Mucosa of rectum (tissue), 2 donors: ENCODE measurements around the gene AJAP1.

ENCODE experiments used
- H3K27ac ChIP-seq, 2 donors: one replicate each; pipeline ENCODE4 v1.7.0; 2013; ENCODE audit warnings: inconsistent platforms in 2 of 2, low read depth in 2 of 2, low read length in 2 of 2
- H3K27me3 ChIP-seq, 2 donors: one replicate each; pipeline ENCODE4 v1.7.0; 2013; ENCODE audit warnings: low read length in 2 of 2; ENCODE audit not compliant: control insufficient read depth in 2 of 2, insufficient read depth in 2 of 2
- H3K36me3 ChIP-seq, 2 donors: one replicate each; pipeline ENCODE4 v1.7.0; 2013; ENCODE audit warnings: low read length in 2 of 2; ENCODE audit not compliant: control insufficient read depth in 2 of 2, insufficient read depth in 2 of 2
- H3K4me1 ChIP-seq, 2 donors: one replicate each; pipeline ENCODE4 v1.7.0; 2013; ENCODE audit warnings: low read length in 2 of 2, mild to moderate bottlenecking in 1 of 2; ENCODE audit not compliant: control insufficient read depth in 2 of 2, insufficient read depth in 2 of 2
- H3K4me3 ChIP-seq, 2 donors: one replicate each; pipeline ENCODE4 v1.7.0; 2013; ENCODE audit warnings: low read length in 2 of 2
- H3K9ac ChIP-seq, 2 donors: one replicate each; pipeline ENCODE4 v1.7.0; 2013; ENCODE audit warnings: low read length in 2 of 2, low read depth in 1 of 2, mild to moderate bottlenecking in 1 of 2
- H3K9me3 ChIP-seq, 2 donors: one replicate each; pipeline ENCODE4 v1.7.0; 2013; ENCODE audit warnings: low read length in 2 of 2; ENCODE audit not compliant: control insufficient read depth in 2 of 2
- donor health status: healthy.
- donor health status: Normal muscosa, but diverticular disease.

Gene AJAP1

GRCh38 chr1:4653796-4654725 is at the start of gene AJAP1:
Gene AJAP1, plus strand, starts transcription at chr1:4654609. Its CDS starts 817 bp downstream, at chr1:4655426.
- Histone ChIP-seq H3K27me3 (peaks cover 11 to 22% of the 10 kb centered on the region in 2 donors), H3K4me3 (no peak within 1 kb of the TSS), H3K4me1 (no peaks in the 10 kb centered on the region), H3K27ac (no peak within 1 kb of the TSS), H3K9me3 (no peaks in the 10 kb centered on the region), H3K9ac (no peak within 1 kb of the TSS), H3K36me3 (no peaks in the 10 kb centered on the region)

- H3K9ac ChIP-seq, result no peak overlapping the region
- peaks cover 4% of the 10 kb centered on the region in 2 donors for H3K27me3 ChIP-seq
- H3K4me3 ChIP-seq, result no peak overlapping the region
- no peaks in the 10 kb centered on the region for H3K36me3 ChIP-seq
- H3K27ac ChIP-seq, result no peak overlapping the region
- H3K9me3 ChIP-seq, result peaks cover 0 to 2% of the 10 kb centered on the region in 2 donors
- no peaks in the 10 kb centered on the region for H3K4me1 ChIP-seq
Measured at GRCh38 chr1:4605158-4605557, 49.3 kb upstream of the AJAP1 start.

GRCh38 chr1:4611563-4612341 is 42.7 kb upstream of the AJAP1 start:
- Histone ChIP-seq H3K4me1 (no peaks in the 10 kb centered on the region), H3K27me3 (peaks cover 0 to 2% of the 10 kb centered on the region in 2 donors)

GRCh38 chr1:4612991-4613390 is 41.4 kb upstream of the AJAP1 start:
- Histone ChIP-seq H3K27me3 (no peaks in the 10 kb centered on the region), H3K4me1 (no peaks in the 10 kb centered on the region), H3K36me3 (no peaks in the 10 kb centered on the region)

More at GRCh38 chr1:4611563-4612341, 42.7 kb upstream of the AJAP1 start:
- Histone ChIP-seq H3K9ac (no peak overlapping the region), H3K36me3 (no peaks in the 10 kb centered on the region), H3K9me3 (peaks cover 0 to 2% of the 10 kb centered on the region in 2 donors), H3K4me3 (no peak overlapping the region), H3K27ac (no peak overlapping the region)

GRCh38 chr1:4613606-4614370 is 40.6 kb upstream of the AJAP1 start:
- Histone ChIP-seq H3K36me3 (no peaks in the 10 kb centered on the region), H3K9ac (no peak overlapping the region), H3K27me3 (no peaks in the 10 kb centered on the region), H3K27ac (no peak overlapping the region), H3K4me1 (no peaks in the 10 kb centered on the region), H3K4me3 (no peak overlapping the region), H3K9me3 (peaks cover 0 to 2% of the 10 kb centered on the region in 2 donors)

More at GRCh38 chr1:4612991-4613390, 41.4 kb upstream of the AJAP1 start:
- no peak overlapping the region for H3K4me3 ChIP-seq
- H3K27ac ChIP-seq, result no peak overlapping the region
- H3K9ac ChIP-seq, result no peak overlapping the region
- peaks cover 0 to 2% of the 10 kb centered on the region in 2 donors for H3K9me3 ChIP-seq

- Histone ChIP-seq H3K27me3 (no peaks in the 10 kb centered on the region), H3K27ac (no peak overlapping the region)
Measured at GRCh38 chr1:4614371-4615137, 39.9 kb upstream of the AJAP1 start.

GRCh38 chr1:4615138-4615470 is 39.3 kb upstream of the AJAP1 start:
- H3K36me3 ChIP-seq, result no peaks in the 10 kb centered on the region
- H3K9ac ChIP-seq, result no peak overlapping the region
- H3K9me3 ChIP-seq, result no peaks in the 10 kb centered on the region
- no peak overlapping the region for H3K4me3 ChIP-seq
- H3K4me1 ChIP-seq, result no peaks in the 10 kb centered on the region
- no peak overlapping the region for H3K27ac ChIP-seq
- no peaks in the 10 kb centered on the region for H3K27me3 ChIP-seq

More at GRCh38 chr1:4614371-4615137, 39.9 kb upstream of the AJAP1 start:
- no peak overlapping the region for H3K4me3 ChIP-seq
- H3K9ac ChIP-seq, result no peak overlapping the region
- H3K9me3 ChIP-seq, result no peaks in the 10 kb centered on the region
- no peaks in the 10 kb centered on the region for H3K36me3 ChIP-seq
- no peaks in the 10 kb centered on the region for H3K4me1 ChIP-seq

- H3K36me3 ChIP-seq, result no peaks in the 10 kb centered on the region
- no peak overlapping the region for H3K4me3 ChIP-seq
- H3K27me3 ChIP-seq, result no peaks in the 10 kb centered on the region
- H3K9me3 ChIP-seq, result no peaks in the 10 kb centered on the region
- H3K9ac ChIP-seq, result no peak overlapping the region
- H3K27ac ChIP-seq, result no peak overlapping the region
- H3K4me1 ChIP-seq, result no peaks in the 10 kb centered on the region
Measured at GRCh38 chr1:4615501-4615900, 38.9 kb upstream of the AJAP1 start.

GRCh38 chr1:4616831-4617465 is 37.5 kb upstream of the AJAP1 start:
- H3K27ac ChIP-seq, result no peak overlapping the region
- H3K4me1 ChIP-seq, result no peaks in the 10 kb centered on the region
- H3K9me3 ChIP-seq, result no peaks in the 10 kb centered on the region
- no peaks in the 10 kb centered on the region for H3K36me3 ChIP-seq
- H3K9ac ChIP-seq, result no peak overlapping the region
- H3K4me3 ChIP-seq, result no peak overlapping the region
- no peaks in the 10 kb centered on the region for H3K27me3 ChIP-seq
